ENCODE data around the gene BRINP3. TPM values are rescaled to one million over a fixed set of nuclear protein-coding genes. Genes with fewer than 3 reads are reported as not detected.

BRINP3 gene
- total and polyA plus RNA-seq, 9 of the 15 experiments (the other 6 are each of a cell fraction or from before 2014, with no cell fraction given), result 0.09 to 0.75 (median 0.19) TPM; not detected in 1

DNA sequence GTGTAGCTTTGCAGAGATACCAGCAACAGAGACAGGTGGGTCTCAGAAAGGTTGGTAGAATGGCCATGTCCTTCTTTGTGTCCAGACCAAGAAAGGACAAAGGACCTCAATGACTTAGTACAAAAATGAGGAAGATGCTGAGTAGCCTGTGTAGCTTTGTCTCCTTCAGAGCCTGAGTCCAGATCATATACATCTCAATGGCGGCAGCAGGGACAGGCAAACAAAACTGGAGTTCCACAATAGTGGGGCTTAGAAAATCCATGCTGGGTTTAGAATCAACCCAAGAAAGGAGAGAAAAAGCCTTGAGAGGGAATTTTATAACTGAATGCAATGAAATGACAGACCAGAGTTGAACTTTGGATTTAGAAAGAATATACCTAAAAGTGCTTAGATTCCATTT, 339.0 kb downstream of the BRINP3 start:
- H4K20me1 ChIP-seq (replicated peaks; ENCODE audit: control insufficient read depth, insufficient read depth, low read length), result no peaks in the 10 kb centered on the region
- no peaks in the 10 kb centered on the region for H3K27me3 ChIP-seq (ENCODE audit: control insufficient read depth in 2 of 2, insufficient read depth in 2 of 2, low read length in 2 of 2)
- no peaks in the 10 kb centered on the region for H3K4me1 ChIP-seq (replicated peaks in 1 of 2; ENCODE audit: control insufficient read depth in 2 of 2, insufficient read depth in 2 of 2, low read length in 2 of 2)
- no peaks in the 10 kb centered on the region for H3K36me3 ChIP-seq (ENCODE audit: control insufficient read depth, insufficient read depth, low read length)
- in situ Hi-C loops (cut with MboI) (no loop called here), intact Hi-C loops (cut with micrococcal nuclease) (no loop called here)
- CTCF ChIA-PET (ENCODE audit: low intra/inter-chr PET ratio), result interaction anchor here (0.7 kb wide), 1 partner anchor 1697 kb away, joined by 3 read pairs; no protein-coding TSS in a partner anchor
- no peak overlapping the region for H3K4me2 ChIP-seq (ENCODE audit: insufficient read depth, low read length)
- WGBS (ENCODE audit: insufficient coverage, low coverage, missing lambda C conversion rate), result 0% methylated on average over 1 of the region's 1 CpG
- H3K79me2 ChIP-seq (ENCODE audit: control insufficient read depth, insufficient read depth, low read length), result no peaks in the 10 kb centered on the region
- no peak for ATAC-seq
- FAIRE-seq, result no peak
- no peak overlapping the region for H3K9ac ChIP-seq (ENCODE audit: insufficient read depth in 1 of 2, low read depth in 2 of 2, low read length in 2 of 2)
- no peaks in the 10 kb centered on the region for H3K9me1 ChIP-seq (ENCODE audit: control insufficient read depth, insufficient read depth, low read length)
- POLR2A ChIA-PET, result no interaction called here
- TF ChIP-seq HOXB6 (CRISPR knock-in tag; IDR thresholded peaks at IDR 0.05; ENCODE audit: borderline replicate concordance), result no peak
- TF ChIP-seq CBX3 (IDR thresholded peaks at IDR 0.05; ENCODE audit: borderline replicate concordance in 1 of 2, low read length in 2 of 2), result no peak
- H2AFZ ChIP-seq (ENCODE audit: low read depth, low read length), result no peak overlapping the region
- H3K4me3 ChIP-seq, result no peak overlapping the region
- no TSS peak for BruUV-seq (replicated peaks)
- no peak overlapping the region for H3K27ac ChIP-seq (ENCODE audit: extremely low read depth, low read depth, low read length)
- DNase-seq (ENCODE audit: extremely low read depth in 1 of 4, low spot score in 3 of 4), result no peak
- 0 out of 2 replicates have a peak, but pooled peaks cover 4% of the 10 kb centered on the region for H3K9me3 ChIP-seq (replicated peaks; ENCODE audit: control insufficient read depth, insufficient read depth, low read depth, low read length)

GRCh38 chr1:190138266-190138665, 339.4 kb downstream of the BRINP3 start:
- H3K36me3 ChIP-seq (ENCODE audit: control insufficient read depth, insufficient read depth, low read length), result no peaks in the 10 kb centered on the region
- no peak overlapping the region for H3K4me3 ChIP-seq
- 0 out of 2 replicates have a peak, but pooled peaks cover 4% of the 10 kb centered on the region for H3K9me3 ChIP-seq (replicated peaks; ENCODE audit: control insufficient read depth, insufficient read depth, low read depth, low read length)
- no TSS peak for BruUV-seq (replicated peaks)
- 0% methylated on average over 2 of the region's 2 CpGs for WGBS (ENCODE audit: insufficient coverage, low coverage, missing lambda C conversion rate)
- CTCF ChIA-PET (ENCODE audit: low intra/inter-chr PET ratio), result interaction anchor here (0.7 kb wide), 1 partner anchor 1698 kb away, joined by 3 read pairs; no protein-coding TSS in a partner anchor
- intact Hi-C loops (cut with micrococcal nuclease) (no loop called here), in situ Hi-C loops (cut with MboI) (no loop called here)
- ATAC-seq (no peak), DNase-seq (ENCODE audit: extremely low read depth in 1 of 4, low spot score in 3 of 4) (no peak), FAIRE-seq (no peak)
- no peaks in the 10 kb centered on the region for H3K79me2 ChIP-seq (ENCODE audit: control insufficient read depth, insufficient read depth, low read length)
- H2AFZ ChIP-seq (ENCODE audit: low read depth, low read length), result no peak overlapping the region
- no peak overlapping the region for H3K9ac ChIP-seq (ENCODE audit: insufficient read depth in 1 of 2, low read depth in 2 of 2, low read length in 2 of 2)
- no peak overlapping the region for H3K4me2 ChIP-seq (ENCODE audit: insufficient read depth, low read length)
- H3K27ac ChIP-seq (ENCODE audit: extremely low read depth, low read depth, low read length), result no peak overlapping the region
- H3K27me3 ChIP-seq (ENCODE audit: control insufficient read depth in 2 of 2, insufficient read depth in 2 of 2, low read length in 2 of 2), result no peaks in the 10 kb centered on the region
- H3K4me1 ChIP-seq (replicated peaks in 1 of 2; ENCODE audit: control insufficient read depth in 2 of 2, insufficient read depth in 2 of 2, low read length in 2 of 2), result no peaks in the 10 kb centered on the region
- H4K20me1 ChIP-seq (replicated peaks; ENCODE audit: control insufficient read depth, insufficient read depth, low read length), result no peaks in the 10 kb centered on the region
- no peaks in the 10 kb centered on the region for H3K9me1 ChIP-seq (ENCODE audit: control insufficient read depth, insufficient read depth, low read length)
- POLR2A ChIA-PET, result no interaction called here
- TF ChIP-seq, protein P1, sequence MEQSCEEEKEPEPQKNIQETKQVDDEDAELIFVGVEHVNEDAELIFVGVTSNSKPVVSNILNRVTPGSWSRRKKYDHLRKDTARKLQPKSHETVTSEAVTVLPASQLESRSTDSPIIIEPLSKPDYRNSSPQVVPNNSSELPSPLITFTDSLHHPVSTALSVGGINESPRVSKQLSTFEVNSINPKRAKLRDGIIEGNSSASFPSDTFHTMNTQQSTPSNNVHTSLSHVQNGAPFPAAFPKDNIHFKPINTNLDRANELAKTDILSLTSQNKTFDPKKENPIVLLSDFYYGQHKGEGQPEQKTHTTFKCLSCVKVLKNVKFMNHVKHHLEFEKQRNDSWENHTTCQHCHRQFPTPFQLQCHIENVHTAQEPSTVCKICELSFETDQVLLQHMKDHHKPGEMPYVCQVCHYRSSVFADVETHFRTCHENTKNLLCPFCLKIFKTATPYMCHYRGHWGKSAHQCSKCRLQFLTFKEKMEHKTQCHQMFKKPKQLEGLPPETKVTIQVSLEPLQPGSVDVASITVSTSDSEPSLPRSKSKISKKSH (CRISPR knock-in tag; IDR thresholded peaks at IDR 0.05), result no peak
- TF ChIP-seq DDX20 (tag; IDR thresholded peaks at IDR 0.05; ENCODE audit: low read depth), result no peak
- TF ChIP-seq, protein P2, sequence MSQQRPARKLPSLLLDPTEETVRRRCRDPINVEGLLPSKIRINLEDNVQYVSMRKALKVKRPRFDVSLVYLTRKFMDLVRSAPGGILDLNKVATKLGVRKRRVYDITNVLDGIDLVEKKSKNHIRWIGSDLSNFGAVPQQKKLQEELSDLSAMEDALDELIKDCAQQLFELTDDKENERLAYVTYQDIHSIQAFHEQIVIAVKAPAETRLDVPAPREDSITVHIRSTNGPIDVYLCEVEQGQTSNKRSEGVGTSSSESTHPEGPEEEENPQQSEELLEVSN (IDR thresholded peaks at IDR 0.05; ENCODE audit: borderline replicate concordance in 1 of 2, extremely low read depth in 1 of 2, insufficient read depth in 1 of 2, insufficient read length in 1 of 2, low read depth in 1 of 2, low read length in 1 of 2, poor library complexity in 1 of 2, severe bottlenecking in 1 of 2), result no peak
- TF ChIP-seq ZNF518B (CRISPR knock-in tag; IDR thresholded peaks at IDR 0.05), result no peak
- TF ChIP-seq ZC3H4 (CRISPR knock-in tag; IDR thresholded peaks at IDR 0.05; ENCODE audit: borderline replicate concordance), result no peak
- TF ChIP-seq SREBF1 (IDR thresholded peaks at IDR 0.05; ENCODE audit: borderline replicate concordance, low read depth, low read length), result no peak
